HL-60 (cell line): ENCODE results near the gene PABPN1L.

Source experiments
- DNase-seq, 2 experiments: peaks; one replicate each; pipeline ENCODE4 v3.0.0-alpha.2; 2010 to 2020; ENCODE audit warnings: low read depth in 1 of 2, low spot score in 1 of 2
- H3K27ac ChIP-seq: fragments of 250-450 bp; sonication (Bioruptor Pico); replicated peaks from 2 replicates; pipeline ENCODE4 v1.5.1; 2020; ENCODE audit warnings: mild to moderate bottlenecking, moderate library complexity
- H3K27me3 ChIP-seq: fragments of 250-450 bp; sonication (Bioruptor Pico); 2 replicates; pipeline ENCODE4 v1.5.1; 2021; ENCODE audit warnings: mild to moderate bottlenecking, moderate library complexity; ENCODE audit not compliant: insufficient read depth, poor library complexity, severe bottlenecking
- H3K4me3 ChIP-seq: replicated peaks from 2 replicates; pipeline ENCODE4 v1.5.1; 2011; ENCODE audit warnings: mild to moderate bottlenecking, control low read depth, low read length; ENCODE audit not compliant: insufficient read depth
- GABPA ChIP-seq: IDR thresholded peaks from 2 replicates; pipeline ENCODE4 v1.6.1; 2012; ENCODE audit warnings: low read depth
- POLR2AphosphoS5 ChIP-seq: IDR thresholded peaks from 2 replicates; pipeline ENCODE4 v1.6.1; 2012; ENCODE audit warnings: low read depth
- REST ChIP-seq: IDR thresholded peaks from 2 replicates; pipeline ENCODE4 v1.6.1; 2012; ENCODE audit warnings: low read depth; ENCODE audit not compliant: insufficient replicate concordance
- SPI1 ChIP-seq: IDR thresholded peaks from 2 replicates; pipeline ENCODE4 v1.6.1; 2012; ENCODE audit warnings: low read depth, mild to moderate bottlenecking, borderline replicate concordance
- TF ChIP-seq, protein P1 (sequence below): IDR thresholded peaks from one replicate; pipeline ENCODE4 v1.5.1; 2011; ENCODE audit warnings: low read length, control low read depth, inconsistent platforms; ENCODE audit not compliant: insufficient read depth

The PABPN1L gene

DNA sequence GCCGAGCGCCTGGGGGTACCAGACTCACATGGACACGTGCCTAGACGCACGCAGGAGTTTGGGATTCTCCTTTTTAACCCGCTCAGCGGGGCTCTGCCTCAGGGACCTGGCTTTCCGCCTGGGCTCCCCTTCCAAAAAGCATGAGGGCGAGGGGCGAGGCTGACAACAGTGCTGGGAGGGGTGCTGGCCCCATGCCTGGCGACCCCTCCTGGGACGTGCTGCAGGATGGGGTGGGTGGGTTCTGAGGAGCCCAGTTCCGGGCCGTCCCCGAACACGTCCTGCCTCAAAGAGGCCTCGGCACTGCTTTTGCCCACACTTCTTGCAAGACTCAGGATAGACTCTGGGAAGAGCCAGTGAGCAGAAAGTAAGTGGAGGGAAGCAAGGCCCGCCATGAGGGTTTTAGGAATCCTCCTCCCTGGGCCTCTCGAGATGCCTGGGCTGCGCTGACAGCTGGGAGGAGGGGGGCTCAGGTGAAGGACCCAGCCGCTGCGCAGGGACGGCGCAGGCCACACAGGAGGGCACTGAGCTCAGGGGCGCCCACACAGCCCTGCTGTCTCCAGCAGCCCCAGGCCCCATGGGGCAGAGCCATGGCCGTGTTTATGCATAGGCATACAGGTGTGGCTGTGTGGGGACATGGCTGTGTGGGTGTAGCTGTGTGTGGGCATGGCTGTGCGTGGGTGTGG lies 15.4 kb upstream of the PABPN1L start:
- no peak for DNase-seq
- Histone ChIP-seq H3K4me3 (no peak overlapping the region), H3K27me3 (no peaks in the 10 kb centered on the region), H3K27ac (no peak overlapping the region)
- no peak for TF ChIP-seq GABPA
- TF ChIP-seq REST, result no peak
- TF ChIP-seq POLR2AphosphoS5, result no peak
- no peak for TF ChIP-seq SPI1
- TF ChIP-seq, protein P1, sequence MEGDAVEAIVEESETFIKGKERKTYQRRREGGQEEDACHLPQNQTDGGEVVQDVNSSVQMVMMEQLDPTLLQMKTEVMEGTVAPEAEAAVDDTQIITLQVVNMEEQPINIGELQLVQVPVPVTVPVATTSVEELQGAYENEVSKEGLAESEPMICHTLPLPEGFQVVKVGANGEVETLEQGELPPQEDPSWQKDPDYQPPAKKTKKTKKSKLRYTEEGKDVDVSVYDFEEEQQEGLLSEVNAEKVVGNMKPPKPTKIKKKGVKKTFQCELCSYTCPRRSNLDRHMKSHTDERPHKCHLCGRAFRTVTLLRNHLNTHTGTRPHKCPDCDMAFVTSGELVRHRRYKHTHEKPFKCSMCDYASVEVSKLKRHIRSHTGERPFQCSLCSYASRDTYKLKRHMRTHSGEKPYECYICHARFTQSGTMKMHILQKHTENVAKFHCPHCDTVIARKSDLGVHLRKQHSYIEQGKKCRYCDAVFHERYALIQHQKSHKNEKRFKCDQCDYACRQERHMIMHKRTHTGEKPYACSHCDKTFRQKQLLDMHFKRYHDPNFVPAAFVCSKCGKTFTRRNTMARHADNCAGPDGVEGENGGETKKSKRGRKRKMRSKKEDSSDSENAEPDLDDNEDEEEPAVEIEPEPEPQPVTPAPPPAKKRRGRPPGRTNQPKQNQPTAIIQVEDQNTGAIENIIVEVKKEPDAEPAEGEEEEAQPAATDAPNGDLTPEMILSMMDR, result no peak

DNA sequence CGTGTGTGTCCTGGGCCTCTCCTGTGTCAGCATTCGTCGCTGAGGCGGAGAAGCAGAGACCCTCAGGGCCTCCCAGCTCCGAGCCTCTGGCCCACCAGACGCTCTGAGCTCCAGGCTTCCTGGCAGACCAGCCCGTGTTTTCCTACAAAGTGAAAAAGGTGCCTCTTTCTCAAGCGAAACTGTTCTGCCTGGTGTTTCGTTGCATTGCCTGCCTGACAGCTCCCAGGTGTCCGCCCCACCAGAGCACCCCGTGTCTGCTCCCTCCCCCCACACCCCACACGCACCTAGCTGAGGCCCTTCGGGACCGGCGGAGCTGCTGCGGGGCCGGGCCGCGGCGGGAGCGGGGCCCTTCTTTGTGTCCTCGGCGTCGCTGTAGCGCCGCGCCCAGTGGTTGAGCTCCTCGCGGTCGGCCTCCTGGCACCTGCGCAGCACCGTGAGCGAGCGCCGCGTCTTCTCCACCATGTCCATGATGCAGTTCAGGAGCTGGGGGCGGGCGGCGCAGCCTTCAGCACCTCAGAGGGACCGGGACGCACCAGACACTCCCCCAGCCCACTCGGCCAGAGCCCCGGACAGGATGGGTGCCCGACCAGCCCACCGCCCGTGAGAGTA lies 14.7 kb upstream of the PABPN1L start:
- H3K27ac ChIP-seq, result no peak overlapping the region
- no peak overlapping the region for H3K4me3 ChIP-seq
- H3K27me3 ChIP-seq, result no peaks in the 10 kb centered on the region
- no peak for DNase-seq
- TF ChIP-seq POLR2AphosphoS5, result no peak
- no peak for TF ChIP-seq REST
- TF ChIP-seq GABPA, result no peak
- TF ChIP-seq, protein P1, result no peak
- TF ChIP-seq SPI1, result no peak

DNA sequence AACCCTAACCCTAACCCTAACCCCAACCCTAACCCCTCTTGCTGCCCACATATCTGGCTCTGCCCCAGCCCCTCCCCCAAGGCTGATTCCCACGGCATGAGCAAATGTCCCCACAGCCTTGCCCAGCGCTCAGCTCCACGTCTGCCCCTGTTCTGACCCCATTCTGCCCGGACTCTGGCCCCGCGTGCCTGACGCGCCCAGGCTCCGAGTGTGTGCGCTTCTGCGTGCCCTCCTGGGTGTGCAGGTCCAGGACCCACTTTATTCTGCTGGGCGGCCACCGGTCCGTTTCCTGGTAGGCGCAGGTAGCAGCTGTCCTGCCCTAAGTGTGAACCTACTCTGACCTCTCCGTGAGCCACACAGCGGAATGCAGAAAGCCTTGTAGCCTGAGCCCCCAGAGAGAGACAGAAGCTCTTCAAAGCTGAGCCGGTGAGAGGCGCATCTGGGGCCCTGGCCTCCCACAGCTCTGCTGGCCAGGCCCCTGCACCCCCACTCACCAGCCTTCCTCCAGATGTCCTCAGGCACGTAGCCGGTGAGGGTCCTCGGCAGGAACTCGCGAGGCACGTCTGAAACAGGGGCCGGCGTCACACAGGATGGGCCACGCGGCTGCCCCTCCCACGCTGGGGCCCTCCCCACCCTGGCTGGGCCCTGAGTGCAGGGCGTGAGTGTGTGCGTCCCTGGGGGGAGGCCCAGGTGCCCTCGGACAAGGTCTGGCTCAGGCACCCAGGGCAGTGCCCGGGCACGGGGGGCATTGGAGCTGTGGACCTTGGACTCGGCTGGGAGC lies 14.0 kb upstream of the PABPN1L start:
- no peaks in the 10 kb centered on the region for H3K27me3 ChIP-seq
- TF ChIP-seq POLR2AphosphoS5 (no peak; the same call in 1 of the 2 replicates), REST (no peak), GABPA (no peak), SPI1 (no peak)
- TF ChIP-seq, protein P1, result no peak

More for the DNA sequence above, 14.0 kb upstream of the PABPN1L start:
- Histone ChIP-seq H3K27ac (no peak overlapping the region), H3K4me3 (no peak overlapping the region)
- DNase-seq, result no peak
